Neutrophil (primary cell): ENCODE measurements around the gene JAKMIP1.

Experiments used
- H3K27ac ChIP-seq: fragments of 200-600 bp; sonication (generic); 2 replicates; pipeline ENCODE4 v1.5.1; 2016; ENCODE audit warnings: mild to moderate bottlenecking, moderate library complexity
- H3K27me3 ChIP-seq: fragments of 200-600 bp; sonication (generic); 2 replicates; pipeline ENCODE4 v1.6.0; 2016; ENCODE audit warnings: mild to moderate bottlenecking
- H3K36me3 ChIP-seq: fragments of 200-600 bp; sonication (generic); 2 replicates; pipeline ENCODE4 v1.5.1; 2017
- H3K4me1 ChIP-seq, 2 experiments: fragments of 200-600 bp in 1 of 2; sonication (generic) in 1 of 2; 1 replicate in 1 of 2; 2 replicates in 1 of 2; pipeline versions ENCODE4 v1.5.1 to v1.6.1; 2013 to 2016; ENCODE audit warnings: low read depth in 1 of 2, low read length in 1 of 2, mild to moderate bottlenecking in 1 of 2, moderate library complexity in 1 of 2; ENCODE audit not compliant: control insufficient read depth in 1 of 2, insufficient read depth in 1 of 2
- H3K4me3 ChIP-seq, 2 experiments: fragments of 200-600 bp in 1 of 2; sonication (generic) in 1 of 2; 1 replicate in 1 of 2; 2 replicates in 1 of 2; pipeline ENCODE4 v1.5.1; 2013 to 2016; ENCODE audit warnings: low read depth in 1 of 2, low read length in 1 of 2, mild to moderate bottlenecking in 1 of 2, moderate library complexity in 1 of 2
- H3K9me3 ChIP-seq: fragments of 200-600 bp; sonication (generic); 2 replicates; pipeline ENCODE4 v1.5.1; 2016
- TF ChIP-seq, protein P1 (sequence below): fragments of 200-600 bp; sonication (generic); IDR thresholded peaks from 2 replicates; pipeline ENCODE4 v1.5.1; 2016; ENCODE audit warnings: antibody characterized with exemption

The JAKMIP1 gene

DNA sequence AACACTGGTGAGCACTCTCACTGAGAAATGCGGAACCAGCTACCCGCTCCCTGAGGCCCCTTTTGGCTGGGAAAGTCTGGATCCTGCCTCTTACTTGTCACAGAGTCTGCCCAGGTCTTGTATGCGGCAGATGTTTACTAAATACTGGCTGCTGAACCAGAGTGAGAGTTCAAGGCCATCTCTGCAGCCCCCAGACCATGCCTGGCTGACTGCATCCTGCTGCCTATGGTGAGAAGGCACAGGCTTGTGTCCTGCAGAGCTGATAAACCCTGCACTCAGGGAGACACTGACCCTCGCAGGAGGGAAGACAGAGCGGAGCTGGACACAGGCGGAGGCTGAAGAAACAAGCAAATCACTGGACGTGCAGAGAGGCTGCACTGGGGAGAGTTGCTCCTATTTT is 46.5 kb downstream of the JAKMIP1 start:
- H3K4me3 ChIP-seq: no peak overlapping the region
- TF ChIP-seq, protein P1, sequence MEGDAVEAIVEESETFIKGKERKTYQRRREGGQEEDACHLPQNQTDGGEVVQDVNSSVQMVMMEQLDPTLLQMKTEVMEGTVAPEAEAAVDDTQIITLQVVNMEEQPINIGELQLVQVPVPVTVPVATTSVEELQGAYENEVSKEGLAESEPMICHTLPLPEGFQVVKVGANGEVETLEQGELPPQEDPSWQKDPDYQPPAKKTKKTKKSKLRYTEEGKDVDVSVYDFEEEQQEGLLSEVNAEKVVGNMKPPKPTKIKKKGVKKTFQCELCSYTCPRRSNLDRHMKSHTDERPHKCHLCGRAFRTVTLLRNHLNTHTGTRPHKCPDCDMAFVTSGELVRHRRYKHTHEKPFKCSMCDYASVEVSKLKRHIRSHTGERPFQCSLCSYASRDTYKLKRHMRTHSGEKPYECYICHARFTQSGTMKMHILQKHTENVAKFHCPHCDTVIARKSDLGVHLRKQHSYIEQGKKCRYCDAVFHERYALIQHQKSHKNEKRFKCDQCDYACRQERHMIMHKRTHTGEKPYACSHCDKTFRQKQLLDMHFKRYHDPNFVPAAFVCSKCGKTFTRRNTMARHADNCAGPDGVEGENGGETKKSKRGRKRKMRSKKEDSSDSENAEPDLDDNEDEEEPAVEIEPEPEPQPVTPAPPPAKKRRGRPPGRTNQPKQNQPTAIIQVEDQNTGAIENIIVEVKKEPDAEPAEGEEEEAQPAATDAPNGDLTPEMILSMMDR: no peak
- H3K4me1 ChIP-seq: no peaks in the 10 kb centered on the region
- no peaks in the 10 kb centered on the region for H3K36me3 ChIP-seq
- no peaks in the 10 kb centered on the region for H3K9me3 ChIP-seq
- H3K27ac ChIP-seq: no peak overlapping the region
- peaks cover 5% of the 10 kb centered on the region for H3K27me3 ChIP-seq

DNA sequence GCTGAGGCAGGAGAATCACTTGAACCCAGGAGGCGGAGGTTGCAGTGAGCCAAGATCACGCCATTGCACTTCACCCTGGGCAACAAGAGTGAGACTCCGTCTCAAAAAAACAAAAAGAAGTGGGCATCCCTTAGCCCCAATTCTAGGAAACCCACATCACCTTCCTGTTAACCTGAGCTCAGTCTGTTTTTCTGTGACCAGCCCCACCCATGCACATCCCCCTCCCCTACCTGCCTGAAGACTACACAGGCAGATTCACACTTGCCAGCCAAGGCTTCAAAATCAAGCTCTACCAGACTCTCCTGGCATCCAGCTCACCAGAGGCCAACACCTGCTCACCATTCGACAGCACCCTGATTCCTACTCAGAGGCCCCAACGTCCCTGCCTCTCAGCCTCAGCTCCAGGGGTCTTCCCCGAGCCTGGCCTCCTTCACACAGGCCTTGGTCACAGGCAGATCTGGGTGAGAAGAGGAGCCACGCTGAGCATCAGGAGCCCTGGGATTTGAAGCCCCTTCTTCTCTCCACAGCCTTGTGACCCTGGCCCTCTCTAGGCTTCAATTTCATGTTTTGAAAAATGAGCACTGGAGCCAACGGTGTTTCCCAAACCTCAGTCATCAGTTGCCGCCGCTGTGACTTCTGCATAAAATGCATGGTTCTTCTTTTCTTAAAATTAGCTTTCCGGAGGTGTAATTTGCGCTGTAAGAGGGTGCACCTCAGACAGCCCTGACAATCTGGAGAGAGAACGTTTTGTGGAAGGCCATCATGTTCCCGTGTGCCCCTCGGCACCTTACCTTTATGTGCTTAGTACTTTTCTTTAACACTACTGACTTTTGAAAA is 47.3 kb downstream of the JAKMIP1 start:
- no peak overlapping the region for H3K27ac ChIP-seq
- H3K4me3 ChIP-seq: no peak overlapping the region
- no peaks in the 10 kb centered on the region for H3K9me3 ChIP-seq
- H3K36me3 ChIP-seq: no peaks in the 10 kb centered on the region
- H3K4me1 ChIP-seq: no peaks in the 10 kb centered on the region
- H3K27me3 ChIP-seq: peaks cover 5% of the 10 kb centered on the region
- TF ChIP-seq, protein P1: no peak

DNA sequence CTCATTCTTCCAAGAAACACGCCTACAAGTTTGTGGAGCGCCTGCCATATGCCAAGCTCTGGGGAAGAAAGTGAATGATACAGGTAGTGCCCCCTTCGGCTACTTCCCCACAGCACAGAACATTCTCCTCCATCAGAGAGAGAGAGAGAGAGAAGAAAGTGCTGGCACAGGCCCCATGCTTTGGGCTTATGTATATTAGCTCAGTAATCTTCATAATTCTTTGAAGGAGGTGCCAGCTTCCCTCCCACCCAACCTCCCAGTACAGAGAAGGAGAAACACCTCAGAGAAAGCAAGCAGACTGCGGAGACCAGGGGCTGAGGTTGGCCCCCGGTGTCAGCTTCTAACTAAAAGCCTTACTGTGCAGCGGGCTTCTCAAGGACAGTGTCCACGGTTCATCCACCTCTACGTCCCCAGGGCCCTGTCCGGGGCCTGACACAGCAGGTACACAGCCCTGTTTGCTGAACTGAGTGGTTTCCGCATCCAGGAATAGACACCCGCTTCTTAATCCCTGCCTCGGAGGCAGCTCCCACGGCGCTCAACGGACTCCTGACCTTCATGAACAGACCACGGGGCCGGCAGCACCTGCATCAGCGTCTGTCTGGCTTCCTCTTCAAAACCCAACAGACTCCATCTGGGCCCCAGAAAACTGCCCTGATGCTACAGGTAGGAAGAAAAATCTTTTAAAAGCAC is 50.2 kb downstream of the JAKMIP1 start:
- no peak overlapping the region for H3K27ac ChIP-seq
- no peaks in the 10 kb centered on the region for H3K4me1 ChIP-seq
- no peaks in the 10 kb centered on the region for H3K9me3 ChIP-seq
- no peak overlapping the region for H3K4me3 ChIP-seq
- TF ChIP-seq, protein P1: no peak
- no peaks in the 10 kb centered on the region for H3K36me3 ChIP-seq
- peaks cover 5% of the 10 kb centered on the region for H3K27me3 ChIP-seq

DNA sequence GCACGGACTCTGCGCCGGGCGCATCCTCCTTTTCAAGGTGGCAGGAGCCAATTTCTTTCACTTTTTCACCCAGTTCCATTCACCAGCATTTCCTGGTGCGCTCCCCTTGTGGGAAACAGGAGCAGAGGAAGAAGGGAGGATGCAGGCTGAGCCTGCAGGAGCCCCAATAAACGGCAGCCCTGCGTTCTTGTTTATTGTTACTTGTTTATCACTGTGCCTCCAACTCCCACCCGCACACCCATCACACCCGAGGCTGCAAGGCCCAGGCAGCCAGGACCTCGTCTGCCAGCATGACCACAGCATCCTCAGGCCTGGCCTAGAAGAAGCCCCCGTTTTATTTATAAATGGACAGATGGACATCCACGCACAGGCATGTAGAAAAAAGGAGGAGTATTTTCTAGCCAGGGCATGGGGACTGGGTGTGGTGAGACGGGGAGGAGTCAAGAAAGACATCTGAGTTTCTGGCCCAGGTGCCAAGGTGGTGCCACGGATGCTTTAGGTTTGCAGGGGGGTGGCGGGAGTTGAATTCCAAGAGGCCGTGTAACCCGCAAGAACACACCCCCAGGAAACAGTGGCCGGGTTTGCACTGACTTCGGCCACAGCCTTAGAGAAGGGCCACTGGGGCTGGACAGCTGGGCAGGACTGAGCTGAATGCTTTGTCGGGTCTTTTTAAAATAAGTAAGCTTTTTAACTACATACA is 51.7 kb downstream of the JAKMIP1 start:
- H3K9me3 ChIP-seq: no peaks in the 10 kb centered on the region
- no peaks in the 10 kb centered on the region for H3K27me3 ChIP-seq
- no peaks in the 10 kb centered on the region for H3K4me1 ChIP-seq
- H3K36me3 ChIP-seq: no peaks in the 10 kb centered on the region
- H3K27ac ChIP-seq: no peak overlapping the region
- H3K4me3 ChIP-seq: no peak overlapping the region
- TF ChIP-seq, protein P1: no peak

DNA sequence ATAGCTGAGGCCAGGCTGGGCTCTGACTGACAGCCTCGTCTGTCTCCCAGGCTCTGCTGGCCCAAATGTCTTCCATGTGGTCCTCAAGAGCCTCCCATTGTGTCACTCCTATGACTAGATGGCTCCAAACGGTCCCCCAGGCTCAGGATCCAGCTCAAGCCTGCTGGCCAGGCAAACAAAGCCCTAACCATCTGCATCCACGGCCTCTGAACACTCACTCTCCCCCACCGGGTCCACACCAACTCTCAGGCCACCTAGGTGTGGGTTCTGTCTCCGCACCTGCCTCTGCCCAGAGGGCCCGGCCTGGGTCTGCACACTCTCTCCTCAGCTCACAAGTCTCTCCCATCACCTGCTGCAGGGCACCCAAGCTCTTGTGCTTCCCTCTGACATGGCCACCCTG is 52.9 kb downstream of the JAKMIP1 start:
- H3K9me3 ChIP-seq: no peaks in the 10 kb centered on the region
- no peaks in the 10 kb centered on the region for H3K36me3 ChIP-seq
- no peaks in the 10 kb centered on the region for H3K27me3 ChIP-seq
- no peaks in the 10 kb centered on the region for H3K4me1 ChIP-seq
- no peak overlapping the region for H3K4me3 ChIP-seq
- TF ChIP-seq, protein P1: no peak
- no peak overlapping the region for H3K27ac ChIP-seq
